Panc1 (cell line): ENCODE measurements around the gene BTLA.

Experiments used
- CTCF ChIP-seq: fragments of 450-650 bp; IDR thresholded peaks from 2 replicates; pipeline ENCODE4 v1.5.1; 2017; ENCODE audit warnings: mild to moderate bottlenecking
- POLR2AphosphoS5 ChIP-seq: IDR thresholded peaks from 2 replicates; pipeline ENCODE4 v1.6.1; 2012; ENCODE audit warnings: mild to moderate bottlenecking, low read depth, low read length, moderate library complexity
- REST ChIP-seq, 2 experiments: IDR thresholded peaks; 2 replicates each; pipeline ENCODE4 v1.6.1; 2011 to 2012; ENCODE audit warnings: low read depth in 2 of 2, control low read depth in 1 of 2, low read length in 1 of 2, mild to moderate bottlenecking in 1 of 2, moderate library complexity in 1 of 2; ENCODE audit not compliant: insufficient read depth in 1 of 2
- SIN3A ChIP-seq: IDR thresholded peaks from 2 replicates; pipeline ENCODE4 v1.6.1; 2012; ENCODE audit warnings: low read depth, mild to moderate bottlenecking, low read length, moderate library complexity, borderline replicate concordance; ENCODE audit not compliant: insufficient read depth
- TCF7L2 ChIP-seq: IDR thresholded peaks from 2 replicates; pipeline ENCODE4 v1.6.1; 2011; ENCODE audit warnings: mild to moderate bottlenecking, low read depth, low read length, inconsistent platforms

- TF ChIP-seq CTCF (no peak), POLR2AphosphoS5 (no peak), REST (IDR thresholded peaks at IDR 0.05; ENCODE audit: insufficient read depth in 1 of 2, low read depth in 2 of 2, low read length in 1 of 2) (no peak), TCF7L2 (no peak), SIN3A (no peak)
Measured at GRCh38 chr3:112456147-112456546, 43.1 kb downstream of the BTLA start.
